H1 (cell line): ENCODE data around the gene FREM2. TPM values are rescaled to one million over a fixed set of nuclear protein-coding genes. Genes with fewer than 3 reads are reported as not detected.
A peak's percentile ranks its signal among the peaks of the same experiment; 100 is the strongest.

Experiments
- CTCF ChIA-PET: fragments of 300-600 bp; sonication (Branson Sonifier 250); formaldehyde crosslinking; loops from one replicate; lab custom pipeline; 2021; ENCODE audit not compliant: partially characterized antibody; lab: Charles Lee
- POLR2A ChIA-PET: fragments of 300-600 bp; sonication (Branson Sonifier 250); formaldehyde crosslinking; loops from one replicate; lab custom pipeline; 2021; ENCODE audit warnings: inconsistent platforms; ENCODE audit not compliant: partially characterized antibody; lab: Charles Lee
- DNase-seq, 2 experiments: peaks; one replicate each; pipeline versions ENCODE4 v3.0.0 to v3.0.0-alpha.2; 2010 to 2022; ENCODE audit warnings: low spot score in 2 of 2, low read depth in 1 of 2, mixed read lengths in 1 of 2
- FAIRE-seq: peaks from 2 replicates; lab custom pipeline; 2011; peaks lifted over from hg19 to GRCh38; lab: Jason Lieb, UNC
- H2AFZ ChIP-seq: 2 replicates; pipeline ENCODE4 v1.8.1; 2012; ENCODE audit warnings: low read length, inconsistent platforms
- H2AK5ac ChIP-seq: 2 replicates; pipeline ENCODE4 v1.6.1; 2013; ENCODE audit warnings: low read depth, low read length
- H2BK120ac ChIP-seq: replicated peaks from 2 replicates; pipeline ENCODE3; 2013; ENCODE audit warnings: low read depth, low read length, inconsistent platforms
- H2BK12ac ChIP-seq: 2 replicates; pipeline ENCODE4 v1.6.1; 2013; ENCODE audit warnings: low read depth, low read length
- H2BK15ac ChIP-seq: 2 replicates; pipeline ENCODE4 v1.6.1; 2013; ENCODE audit warnings: low read length
- H2BK20ac ChIP-seq: 2 replicates; pipeline ENCODE4 v1.6.1; 2013; ENCODE audit warnings: low read length
- H2BK5ac ChIP-seq: 2 replicates; pipeline ENCODE4 v1.6.1; 2013; ENCODE audit warnings: low read depth, low read length
- H3K14ac ChIP-seq: 2 replicates; pipeline ENCODE4 v1.6.1; 2013; ENCODE audit warnings: inconsistent platforms; ENCODE audit not compliant: insufficient read length
- H3K18ac ChIP-seq: 2 replicates; pipeline ENCODE4 v1.6.1; 2013; ENCODE audit warnings: low read length; ENCODE audit errors: extremely low read depth
- H3K23ac ChIP-seq: 2 replicates; pipeline ENCODE4 v1.6.1; 2013; ENCODE audit warnings: inconsistent platforms; ENCODE audit not compliant: insufficient read length
- H3K23me2 ChIP-seq: 2 replicates; pipeline ENCODE4 v1.6.1; 2013; ENCODE audit warnings: low read depth, low read length
- H3K27ac ChIP-seq: 2 replicates; pipeline ENCODE4 v1.6.1; 2011; ENCODE audit warnings: low read depth, low read length, inconsistent platforms
- H3K27me3 ChIP-seq, 4 experiments: replicated peaks in 1 of 4; 1 replicate in 1 of 4; 2 replicates in 3 of 4; pipeline versions ENCODE4 v1.6.1 to v1.8.1; 2011 to 2013; ENCODE audit warnings: low read length in 3 of 4, mild to moderate bottlenecking in 3 of 4, inconsistent platforms in 2 of 4, mixed read lengths in 2 of 4, moderate library complexity in 1 of 4; ENCODE audit not compliant: control insufficient read depth in 3 of 4, insufficient read depth in 3 of 4; ENCODE audit errors: extremely low read depth in 1 of 4
- H3K36me3 ChIP-seq, 4 experiments: 2 replicates each; pipeline versions ENCODE4 v1.6.1 to v1.8.1; 2011 to 2013; ENCODE audit warnings: mild to moderate bottlenecking in 4 of 4, low read length in 3 of 4, moderate library complexity in 2 of 4, control low read depth in 1 of 4, inconsistent platforms in 1 of 4; ENCODE audit not compliant: insufficient read depth in 4 of 4, control insufficient read depth in 2 of 4
- H3K4ac ChIP-seq: replicated peaks from 2 replicates; pipeline ENCODE3; 2013; ENCODE audit warnings: low read length, low read depth, mixed read lengths, inconsistent platforms; ENCODE audit not compliant: insufficient read length
- H3K4me1 ChIP-seq, 4 experiments: replicated peaks in 1 of 4; 1 replicate in 1 of 4; 2 replicates in 3 of 4; pipeline versions ENCODE4 v1.6.1 to v1.8.1; 2011 to 2013; ENCODE audit warnings: low read length in 3 of 4, inconsistent platforms in 2 of 4, mixed read lengths in 1 of 4; ENCODE audit not compliant: insufficient read depth in 4 of 4, control insufficient read depth in 3 of 4
- H3K4me2 ChIP-seq, 2 experiments: 2 replicates each; pipeline versions ENCODE4 v1.6.1 to v1.8.1; 2011 to 2013; ENCODE audit warnings: low read depth in 2 of 2, low read length in 2 of 2, control low read depth in 1 of 2, inconsistent platforms in 1 of 2, mild to moderate bottlenecking in 1 of 2; ENCODE audit not compliant: insufficient read depth in 1 of 2
- H3K4me3 ChIP-seq, 4 experiments: fragments of 200-600, 300-600 bp in 1 of 4; sonication (generic), shearing (Covaris generic), sonication (Bioruptor Twin) in 1 of 4; 2 replicates each; pipeline versions ENCODE4 v1.5.1 to v1.8.1; 2011 to 2016; ENCODE audit warnings: low read length in 4 of 4, low read depth in 3 of 4, control low read depth in 2 of 4, inconsistent platforms in 2 of 4, mild to moderate bottlenecking in 2 of 4, mixed read lengths in 1 of 4, moderate library complexity in 1 of 4; ENCODE audit not compliant: insufficient read depth in 2 of 4; ENCODE audit errors: extremely low read depth in 1 of 4
- H3K56ac ChIP-seq: replicated peaks from 2 replicates; pipeline ENCODE3; 2013; ENCODE audit warnings: low read depth, mild to moderate bottlenecking, mixed read lengths, low read length, inconsistent platforms; ENCODE audit not compliant: insufficient read length
- H3K79me1 ChIP-seq: 2 replicates; pipeline ENCODE4 v1.6.1; 2013; ENCODE audit warnings: low read depth, low read length, control low read depth
- H3K79me2 ChIP-seq, 2 experiments: 2 replicates each; pipeline versions ENCODE4 v1.6.1 to v1.8.1; 2012 to 2013; ENCODE audit warnings: low read length in 2 of 2, mild to moderate bottlenecking in 2 of 2, inconsistent platforms in 1 of 2; ENCODE audit not compliant: insufficient read depth in 2 of 2, control insufficient read depth in 1 of 2
- H3K9ac ChIP-seq, 4 experiments: replicated peaks in 1 of 4; 1 replicate in 1 of 4; 2 replicates in 3 of 4; pipeline versions ENCODE4 v1.6.1 to v1.8.1; 2011 to 2013; ENCODE audit warnings: low read depth in 3 of 4, low read length in 3 of 4, control low read depth in 2 of 4, mild to moderate bottlenecking in 2 of 4, moderate library complexity in 2 of 4, inconsistent platforms in 1 of 4; ENCODE audit errors: extremely low read depth in 1 of 4
- H3K9me3 ChIP-seq, 2 experiments: 2 replicates each; pipeline versions ENCODE4 v1.6.1 to v1.8.1; 2012 to 2013; ENCODE audit warnings: mild to moderate bottlenecking in 2 of 2, moderate library complexity in 2 of 2, control low read depth in 1 of 2, inconsistent platforms in 1 of 2, low read depth in 1 of 2, low read length in 1 of 2, mixed read lengths in 1 of 2; ENCODE audit not compliant: insufficient read depth in 2 of 2
- H4K20me1 ChIP-seq, 2 experiments: replicated peaks in 1 of 2; 2 replicates each; pipeline versions ENCODE3 to v1.8.1; 2011 to 2013; ENCODE audit warnings: inconsistent platforms in 2 of 2, low read length in 2 of 2, mild to moderate bottlenecking in 1 of 2; ENCODE audit not compliant: insufficient read depth in 2 of 2, control insufficient read depth in 1 of 2
- H4K5ac ChIP-seq: 2 replicates; pipeline ENCODE4 v1.6.1; 2013; ENCODE audit warnings: low read length, low read depth, mixed read lengths, inconsistent platforms; ENCODE audit not compliant: insufficient read length
- H4K8ac ChIP-seq: 2 replicates; pipeline ENCODE4 v1.8.0; 2013; ENCODE audit warnings: mild to moderate bottlenecking, moderate library complexity, low read length, inconsistent platforms; ENCODE audit not compliant: insufficient read depth; ENCODE audit errors: extremely low read depth
- H4K91ac ChIP-seq: replicated peaks from 2 replicates; pipeline ENCODE3; 2013; ENCODE audit warnings: low read length, mixed read lengths, inconsistent platforms; ENCODE audit not compliant: insufficient read length
- CHD2 ChIP-seq: IDR thresholded peaks from 2 replicates; pipeline ENCODE4 v1.6.1; 2012; ENCODE audit warnings: low read length, improper control_type of control experiment
- EP300 ChIP-seq, 2 experiments: IDR thresholded peaks; 1 replicate in 1 of 2; 2 replicates in 1 of 2; pipeline ENCODE4 v1.6.1; 2011 to 2012; ENCODE audit warnings: low read depth in 2 of 2, low read length in 2 of 2, mild to moderate bottlenecking in 2 of 2, borderline replicate concordance in 1 of 2, inconsistent platforms in 1 of 2, moderate library complexity in 1 of 2
- KDM4A ChIP-seq: IDR thresholded peaks from one replicate; pipeline ENCODE4 v1.7.1; 2012; ENCODE audit warnings: low read depth, mild to moderate bottlenecking, moderate library complexity, low read length, inconsistent platforms; ENCODE audit not compliant: severe bottlenecking
- SAP30 ChIP-seq: fragments of 300-600 bp; sonication (generic); IDR thresholded peaks from 2 replicates; pipeline ENCODE4 v1.7.1; 2012; ENCODE audit warnings: low read length, moderate library complexity, mild to moderate bottlenecking, inconsistent platforms; ENCODE audit not compliant: insufficient read depth, insufficient replicate concordance
- SP4 ChIP-seq: IDR thresholded peaks from 2 replicates; pipeline ENCODE4 v1.6.1; 2012; ENCODE audit warnings: low read length, inconsistent platforms
- TAF1 ChIP-seq: IDR thresholded peaks from 2 replicates; pipeline ENCODE4 v1.6.1; 2011; ENCODE audit warnings: mild to moderate bottlenecking, low read depth, low read length
- WGBS, 2 experiments: shearing (Covaris generic) in 1 of 2; methylation state at CpG; one replicate each; pipeline versions ENCODE4 v1.1.6 to v1.1.7; 2013 to 2015; ENCODE audit warnings: low lambda C conversion rate in 2 of 2, mixed read lengths in 2 of 2, inconsistent platforms in 1 of 2, low coverage in 1 of 2, missing lambda C conversion rate in 1 of 2; ENCODE audit not compliant: insufficient replicate concordance in 2 of 2, insufficient coverage in 1 of 2, insufficient read length in 1 of 2; ENCODE audit errors: extremely low coverage in 1 of 2, missing lambda C conversion rate in 1 of 2; 5-methylcytosine and 5-hydroxymethylcytosine counted together
- polyA plus RNA-seq, 7 experiments: library from polyadenylated mRNA; depleted of rRNA in 3 of 7; stranded (reverse) in 5 of 7; unstranded in 2 of 7; fragments of >200 nt in 5 of 7; fragments of 200-250 nt in 2 of 7; gene quantifications; 1 replicate in 5 of 7; 2 replicates in 1 of 7; 4 replicates in 1 of 7; pipeline versions ENCODE4 v1.2.1 to v1.2.3, GENCODE V29; 2011 to 2013; ENCODE audit warnings: missing spikeins in 2 of 7, mixed read lengths in 2 of 7
- total RNA-seq: library from RNA; stranded (reverse); fragmentation: NEBNext Ultra II Directional; extraction: Animal tissue kit (Norgen Biotek cat#: 25700); gene quantifications from 2 replicates; pipeline ENCODE4 v1.2.1, GENCODE V29; 2021

The FREM2 gene
- total and polyA plus RNA-seq, 2 of the 8 experiments (the other 6 are each of a cell fraction or from before 2014, with no cell fraction given): 11.6 to 22.8 TPM

DNA sequence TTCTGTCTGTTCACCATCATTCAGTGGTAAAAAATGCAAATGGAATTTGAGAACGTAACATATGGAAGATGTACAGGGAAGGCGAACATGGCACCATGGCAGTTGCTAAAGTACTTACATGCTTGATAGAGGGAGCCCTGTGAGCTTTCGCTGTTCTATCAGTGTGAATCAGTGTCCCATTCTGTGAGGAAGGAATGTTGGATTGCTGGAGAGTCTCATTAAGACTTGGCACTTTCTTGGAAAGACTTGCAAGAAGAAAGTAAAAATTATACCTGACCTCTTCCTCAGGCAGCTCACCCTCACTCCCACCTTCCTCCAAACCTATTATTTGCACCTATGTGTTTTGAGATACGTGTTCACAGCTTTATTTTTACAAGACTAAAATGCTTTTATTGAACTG lies 43.5 kb downstream of the FREM2 start:
- H3K4me2 ChIP-seq: no peak overlapping the region
- TF ChIP-seq SP4 (no peak), EP300 (IDR thresholded peaks at IDR 0.05; ENCODE audit: borderline replicate concordance in 1 of 2, low read depth in 2 of 2, low read length in 2 of 2) (no peak), CHD2 (no peak), KDM4A (no peak), TAF1 (no peak), SAP30 (no peak)

More for the DNA sequence above, 43.5 kb downstream of the FREM2 start:
- Histone ChIP-seq H4K20me1 (no peaks in the 10 kb centered on the region), H3K79me1 (no peaks in the 10 kb centered on the region), H3K36me3 (no peaks in the 10 kb centered on the region), H3K27me3 (no peaks in the 10 kb centered on the region), H3K79me2 (no peaks in the 10 kb centered on the region), H2AK5ac (no peak overlapping the region), H2BK12ac (no peak overlapping the region), H2BK120ac (no peak overlapping the region), H2BK15ac (no peak overlapping the region), H3K9me3 (no peaks in the 10 kb centered on the region), H4K8ac (no peak overlapping the region), H2BK20ac (no peak overlapping the region), H4K5ac (no peak overlapping the region), H3K27ac (no peak overlapping the region), H3K23me2 (no peaks in the 10 kb centered on the region), H3K56ac (no peak overlapping the region), H3K9ac (peak overlapping the region in 1 of 4 experiments; percentile 34; a peak in 1 of 7 replicates), H3K18ac (no peak overlapping the region), H3K4ac (no peak overlapping the region), H2AFZ (no peak overlapping the region), H3K4me1 (no peaks in the 10 kb centered on the region), H3K14ac (no peak overlapping the region), H3K4me3 (no peak overlapping the region), H4K91ac (no peak overlapping the region), H2BK5ac (no peak overlapping the region), H3K23ac (no peak overlapping the region)
- DNase-seq (no peak), FAIRE-seq (no peak)
- CTCF ChIA-PET: interaction anchor here (0.6 to 0.7 kb wide), 3 partner anchors 19 to 185 kb away, joined by 3 read pairs; no protein-coding TSS in a partner anchor
- WGBS, 2 experiments: 89% methylated on average over 4 of the region's 4 CpGs; no CpG with 5 or more reads in 1 of the 2 experiments
- POLR2A ChIA-PET: no interaction called here
